ENCODE measurements around the gene ZNF823.
A peak's percentile ranks its signal among the peaks of the same experiment; 100 is the strongest.

ZNF823 gene

DNA sequence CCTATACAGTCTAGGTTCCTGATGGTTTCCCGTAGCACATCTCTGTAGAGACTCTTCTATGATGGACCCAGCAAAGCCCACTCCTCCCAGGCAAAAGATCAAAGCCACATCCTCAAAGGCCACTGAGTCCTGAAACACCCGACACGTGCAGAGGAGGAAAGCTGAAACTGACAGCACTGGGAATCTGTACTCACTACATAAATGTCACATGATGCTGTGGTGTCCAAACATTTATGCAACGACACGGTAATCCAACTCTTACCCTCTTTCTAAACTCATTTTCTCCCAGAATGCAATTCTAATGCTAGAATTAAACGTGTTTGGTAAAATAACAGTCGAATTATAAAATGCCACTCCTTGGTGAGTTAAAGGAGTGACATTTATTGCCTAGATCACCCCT is 21.1 kb upstream of the ZNF823 start:
- TF ChIP-seq GATA1 (IDR thresholded peaks at IDR 0.05; ENCODE audit: low read depth, low read length) (no peak), POLR2A (IDR thresholded peaks at IDR 0.05; ENCODE audit: low read length) (no peak)
- DNase-seq: no peak

DNA sequence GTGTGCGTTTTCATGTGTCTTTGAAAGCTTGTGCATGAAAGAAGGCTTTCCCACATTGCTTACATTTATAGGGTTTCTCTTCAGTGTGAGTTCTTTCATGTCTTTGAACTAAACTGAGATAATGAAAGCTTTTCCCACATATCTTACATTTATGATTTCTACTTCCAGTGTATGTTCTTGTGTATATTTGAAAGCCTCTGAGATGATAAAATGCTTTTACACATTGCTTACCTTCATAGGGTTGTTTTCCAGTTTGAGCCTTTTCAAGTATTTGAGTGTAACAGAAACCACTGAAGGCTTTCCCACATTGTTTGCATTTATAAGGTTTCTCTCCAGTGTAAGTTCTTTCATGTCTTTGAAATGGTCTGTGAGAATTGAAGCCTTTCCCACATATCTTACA is 18.2 kb upstream of the ZNF823 start:
- no peak for TF ChIP-seq POLR2A (IDR thresholded peaks at IDR 0.05; ENCODE audit: low read length)
- TF ChIP-seq GATA1 (IDR thresholded peaks at IDR 0.05; ENCODE audit: low read depth, low read length): no peak
- no peak for DNase-seq

GRCh38 chr19:11754663-11755062 is 15.9 kb upstream of the ZNF823 start:
- DNase-seq: no peak
- TF ChIP-seq POLR2A (IDR thresholded peaks at IDR 0.05; ENCODE audit: low read length): no peak
- no peak for TF ChIP-seq GATA1 (IDR thresholded peaks at IDR 0.05; ENCODE audit: low read depth, low read length)

- no peak for TF ChIP-seq GATA1 (IDR thresholded peaks at IDR 0.05; ENCODE audit: low read depth, low read length)
- TF ChIP-seq POLR2A (IDR thresholded peaks at IDR 0.05; ENCODE audit: low read length): no peak
Observed at GRCh38 chr19:11752244-11752736, 13.5 kb upstream of the ZNF823 start.

DNA sequence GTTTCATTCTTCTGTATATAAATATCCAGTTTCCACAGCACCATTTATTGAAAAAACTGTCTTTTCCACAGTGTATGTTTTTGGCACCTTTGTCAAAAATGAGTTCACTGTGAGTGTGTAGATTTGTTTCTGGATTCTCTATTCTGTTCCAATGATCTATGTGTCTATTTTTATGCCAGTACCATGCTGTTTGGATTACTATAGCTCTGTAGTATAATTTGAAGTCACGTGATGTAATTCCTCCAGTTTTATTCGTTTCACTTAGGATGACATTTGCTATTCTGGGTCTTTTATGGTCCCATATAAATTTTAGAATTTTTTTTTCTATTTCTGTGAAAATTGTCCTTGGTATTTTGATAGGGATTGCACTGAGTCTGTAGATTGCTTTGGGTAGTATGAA is 11.0 kb upstream of the ZNF823 start:
- TF ChIP-seq POLR2A (IDR thresholded peaks at IDR 0.05; ENCODE audit: low read length): no peak
- no peak for TF ChIP-seq GATA1 (IDR thresholded peaks at IDR 0.05; ENCODE audit: low read depth, low read length)

More at GRCh38 chr19:11752244-11752736, 13.5 kb upstream of the ZNF823 start:
- no peak for DNase-seq

GRCh38 chr19:11747277-11747676 is 8.5 kb upstream of the ZNF823 start:
- TF ChIP-seq GATA1 (IDR thresholded peaks at IDR 0.05; ENCODE audit: low read depth, low read length): no peak
- no peak for TF ChIP-seq POLR2A (IDR thresholded peaks at IDR 0.05; ENCODE audit: low read length)
- DNase-seq: no peak

More for the DNA sequence above, 11.0 kb upstream of the ZNF823 start:
- no peak for DNase-seq

DNA sequence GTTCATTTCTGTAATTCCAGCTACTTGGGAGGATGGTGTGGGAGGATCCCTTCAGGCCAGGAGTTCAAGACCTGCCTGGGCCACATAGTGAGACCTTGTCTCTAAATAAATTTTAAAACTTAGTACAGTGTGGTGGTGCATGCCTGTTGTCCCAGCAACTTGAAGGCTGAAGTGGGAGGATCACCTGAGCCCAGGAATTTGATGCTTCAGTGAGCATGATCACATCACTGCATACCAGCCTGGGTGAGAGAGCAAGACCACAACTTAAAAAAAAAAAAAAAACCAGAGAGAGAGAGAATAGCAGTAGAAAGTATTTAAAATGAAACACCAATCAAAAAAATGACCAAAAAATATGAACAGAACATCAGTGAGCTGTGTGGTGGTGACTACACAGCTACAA is 7.1 kb upstream of the ZNF823 start:
- no peak for DNase-seq
- TF ChIP-seq GATA1 (IDR thresholded peaks at IDR 0.05; ENCODE audit: low read depth, low read length) (no peak), POLR2A (IDR thresholded peaks at IDR 0.05; ENCODE audit: low read length) (no peak)

GRCh38 chr19:11737964-11738745 is 591 bp downstream of the ZNF823 start:
- no peak for TF ChIP-seq GATA1 (IDR thresholded peaks at IDR 0.05; ENCODE audit: low read depth, low read length)
- DNase-seq: peak; percentile 48 to 52

- DNase-seq: peak; percentile 56 to 68
- no peak for TF ChIP-seq GATA1 (IDR thresholded peaks at IDR 0.05; ENCODE audit: low read depth, low read length)
Observed at GRCh38 chr19:11736696-11737095, 2.0 kb downstream of the ZNF823 start.

DNA sequence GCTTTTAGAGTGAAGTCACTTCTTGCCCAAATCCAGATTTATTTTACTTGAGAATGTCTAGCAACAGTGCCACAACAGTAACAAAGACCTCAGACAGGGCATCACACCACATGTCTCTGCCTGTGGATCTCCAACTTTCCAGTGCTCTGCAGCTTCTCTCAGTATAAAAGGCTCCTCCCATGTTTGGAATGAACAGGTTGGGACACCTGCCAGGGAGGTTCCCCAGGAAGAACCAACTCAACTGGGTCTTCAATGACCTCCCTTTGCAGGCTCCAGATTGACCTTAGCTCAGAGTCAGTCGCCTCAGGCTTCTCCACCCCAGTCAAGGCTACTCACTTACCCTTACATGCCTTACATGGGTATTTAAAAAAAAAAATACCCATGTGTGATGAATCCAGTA is 3.4 kb downstream of the ZNF823 start:
- no peak for DNase-seq
- TF ChIP-seq POLR2A (IDR thresholded peaks at IDR 0.05; ENCODE audit: low read length) (no peak), GATA1 (IDR thresholded peaks at IDR 0.05; ENCODE audit: low read depth, low read length) (no peak)

GRCh38 chr19:11729586-11729985 is 9.2 kb downstream of the ZNF823 start:
- DNase-seq: no peak
- TF ChIP-seq GATA1 (IDR thresholded peaks at IDR 0.05; ENCODE audit: low read depth, low read length): no peak
- no peak for TF ChIP-seq POLR2A (IDR thresholded peaks at IDR 0.05; ENCODE audit: low read length)

- peak in 1 of 2 experiments; percentile 14 for DNase-seq
Observed at GRCh38 chr19:11722414-11722813, 16.3 kb downstream of the ZNF823 start.

DNA sequence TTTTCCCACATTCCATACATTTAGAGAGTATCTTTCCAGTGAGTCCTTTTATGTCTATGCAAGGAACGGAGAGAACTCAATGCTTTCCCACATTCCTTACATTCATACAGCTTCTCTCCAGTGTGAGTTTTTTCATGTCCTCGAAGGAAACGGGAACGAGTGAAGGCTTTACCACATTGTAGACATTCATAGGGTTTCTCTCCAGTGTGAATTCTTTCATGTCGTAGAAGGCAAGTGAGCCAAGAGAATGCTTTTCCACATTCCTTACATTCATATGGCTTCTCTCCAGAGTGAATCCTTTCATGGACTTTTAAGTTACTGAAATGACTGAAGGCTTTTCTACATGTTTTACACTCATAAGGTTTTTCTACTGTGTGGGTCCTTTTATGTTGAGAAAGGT is 17.1 kb downstream of the ZNF823 start:
- no peak for DNase-seq
- TF ChIP-seq POLR2A (IDR thresholded peaks at IDR 0.05; ENCODE audit: low read length) (no peak), GATA1 (IDR thresholded peaks at IDR 0.05; ENCODE audit: low read depth, low read length) (no peak)

More at GRCh38 chr19:11722414-11722813, 16.3 kb downstream of the ZNF823 start:
- no peak for TF ChIP-seq GATA1 (IDR thresholded peaks at IDR 0.05; ENCODE audit: low read depth, low read length)
- no peak for TF ChIP-seq POLR2A (IDR thresholded peaks at IDR 0.05; ENCODE audit: low read length)

DNA sequence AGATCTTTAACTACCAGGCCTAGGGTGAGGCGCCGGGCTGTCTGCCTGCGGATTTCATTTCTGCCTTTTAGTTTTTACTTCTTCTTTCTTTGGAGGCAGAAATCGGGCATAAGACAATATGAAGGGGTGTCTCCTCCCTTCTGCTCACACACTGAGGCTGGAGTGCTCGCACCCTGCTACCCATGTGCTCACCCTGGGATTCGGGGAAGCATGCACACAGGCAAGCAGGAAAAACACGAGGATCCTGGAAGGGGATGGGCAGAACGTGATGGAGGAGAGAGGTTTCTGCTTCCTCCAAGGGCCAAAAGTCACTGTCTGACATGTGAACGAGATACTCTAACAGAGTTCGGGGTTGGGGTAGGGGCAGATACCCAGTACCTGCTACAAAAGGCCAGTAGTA is 28.4 kb downstream of the ZNF823 start:
- DNase-seq: no peak
- TF ChIP-seq GATA1 (IDR thresholded peaks at IDR 0.05; ENCODE audit: low read depth, low read length): no peak
- no peak for TF ChIP-seq POLR2A (IDR thresholded peaks at IDR 0.05; ENCODE audit: low read length)

- no peak for DNase-seq
- no peak for TF ChIP-seq GATA1 (IDR thresholded peaks at IDR 0.05; ENCODE audit: low read depth, low read length)
- no peak for TF ChIP-seq POLR2A (IDR thresholded peaks at IDR 0.05; ENCODE audit: low read length)
Observed at GRCh38 chr19:11708457-11708856, 30.3 kb downstream of the ZNF823 start.
